Measurements from ENCODE around the gene ACTL8.
A peak's percentile ranks its signal among the peaks of the same experiment; 100 is the strongest.
"Not testable (repeated sequence)": the region's sequence is repeated elsewhere in the genome, so short reads cannot be mapped to it uniquely, and the experiment has no call there.

The ACTL8 gene

GRCh38 chr1:17735793-17736192 is 19.3 kb upstream of the ACTL8 start:
- DNase-seq (ENCODE audit: low spot score) = no peak

- no peak for DNase-seq (ENCODE audit: low spot score)
Measured at GRCh38 chr1:17736625-17737024, 18.5 kb upstream of the ACTL8 start.

- no peak for DNase-seq (ENCODE audit: low spot score)
Measured at GRCh38 chr1:17739050-17739449, 16.1 kb upstream of the ACTL8 start.

GRCh38 chr1:17741052-17741451 is 14.1 kb upstream of the ACTL8 start:
- DNase-seq (ENCODE audit: low spot score) = no peak

- peak; percentile 25 for DNase-seq (ENCODE audit: low spot score)
Measured at GRCh38 chr1:17742583-17742982, 12.6 kb upstream of the ACTL8 start.

- no peak for DNase-seq (ENCODE audit: low spot score)
Measured at GRCh38 chr1:17743008-17743647, 12.0 kb upstream of the ACTL8 start.

GRCh38 chr1:17743925-17744324 is 11.2 kb upstream of the ACTL8 start:
- no peak for DNase-seq (ENCODE audit: low spot score)

- peak; percentile 59 for DNase-seq (ENCODE audit: low spot score)
Measured at GRCh38 chr1:17744666-17745478, 10.3 kb upstream of the ACTL8 start.

GRCh38 chr1:17745479-17745955 is 9.6 kb upstream of the ACTL8 start:
- no peak for DNase-seq (ENCODE audit: low spot score)

- DNase-seq (ENCODE audit: low spot score) = not testable (repeated sequence)
Measured at GRCh38 chr1:17746281-17746680, 8.9 kb upstream of the ACTL8 start.

GRCh38 chr1:17746920-17747319 is 8.2 kb upstream of the ACTL8 start:
- DNase-seq (ENCODE audit: low spot score) = no peak

- DNase-seq (ENCODE audit: low spot score) = no peak
Measured at GRCh38 chr1:17750333-17750732, 4.8 kb upstream of the ACTL8 start.

GRCh38 chr1:17752356-17752755 is 2.8 kb upstream of the ACTL8 start:
- DNase-seq (ENCODE audit: low spot score) = no peak

- DNase-seq (ENCODE audit: low spot score) = no peak
Measured at GRCh38 chr1:17757426-17757825, 2.3 kb downstream of the ACTL8 start.

- no peak for DNase-seq (ENCODE audit: low spot score)
Measured at GRCh38 chr1:17759114-17759513, 4.0 kb downstream of the ACTL8 start.

- no peak for DNase-seq (ENCODE audit: low spot score)
Measured at GRCh38 chr1:17762313-17762712, 7.2 kb downstream of the ACTL8 start.

GRCh38 chr1:17763417-17763816 is 8.3 kb downstream of the ACTL8 start:
- no peak for DNase-seq (ENCODE audit: low spot score)

GRCh38 chr1:17763995-17764394 is 8.9 kb downstream of the ACTL8 start:
- no peak for DNase-seq (ENCODE audit: low spot score)

GRCh38 chr1:17764591-17764990 is 9.5 kb downstream of the ACTL8 start:
- no peak for DNase-seq (ENCODE audit: low spot score)

GRCh38 chr1:17765444-17766411 is 10.6 kb downstream of the ACTL8 start:
- DNase-seq (ENCODE audit: low spot score) = no peak

GRCh38 chr1:17768651-17769241 is 13.6 kb downstream of the ACTL8 start:
- DNase-seq (ENCODE audit: low spot score) = no peak

- no peak for DNase-seq (ENCODE audit: low spot score)
Measured at GRCh38 chr1:17770983-17771382, 15.8 kb downstream of the ACTL8 start.

All from cerebellar cortex (tissue), 1 donor.